ENCODE measurements around the gene STK25. TPM values are rescaled to one million over a fixed set of nuclear protein-coding genes. Genes with fewer than 3 reads are reported as not detected.

STK25 gene
- total RNA-seq, result 10 to 100 TPM; 35.3 to 95.5 TPM

- H3K27ac Mint-ChIP-seq, result peak within 1 kb of the TSS; percentile 67 to 84
- ATAC-seq (peak; percentile 94 to 97), DNase-seq (ENCODE audit: low spot score in 2 of 2) (peak; percentile 92 to 96)
- H3K36me3 Mint-ChIP-seq, result peaks cover 6 to 7% of the 10 kb centered on the region in 2 donors
- no peaks in the 10 kb centered on the region for H3K9me3 Mint-ChIP-seq
These were observed at the start of gene STK25 for GRCh38 chr2:241508240-241509154. Gene STK25 (minus strand): TSS chr2:241508584. CDS start chr2:241508035, 549 bp downstream.

GRCh38 chr2:241556746-241557145 is 48.4 kb upstream of the STK25 start:
- peaks cover 9 to 10% of the 10 kb centered on the region in 2 donors for H3K9me3 Mint-ChIP-seq
- peaks cover 12 to 13% of the 10 kb centered on the region in 2 donors for H3K36me3 Mint-ChIP-seq
- H3K27ac Mint-ChIP-seq, result no peak overlapping the region
- ATAC-seq, result no peak
- DNase-seq (ENCODE audit: low spot score in 2 of 2), result no peak

GRCh38 chr2:241555711-241556110 is 47.3 kb upstream of the STK25 start:
- DNase-seq (ENCODE audit: low spot score in 2 of 2) (no peak), ATAC-seq (no peak)
- peaks cover 12 to 13% of the 10 kb centered on the region in 2 donors for H3K36me3 Mint-ChIP-seq
- H3K27ac Mint-ChIP-seq, result no peak overlapping the region
- H3K9me3 Mint-ChIP-seq, result peaks cover 9 to 10% of the 10 kb centered on the region in 2 donors

DNA sequence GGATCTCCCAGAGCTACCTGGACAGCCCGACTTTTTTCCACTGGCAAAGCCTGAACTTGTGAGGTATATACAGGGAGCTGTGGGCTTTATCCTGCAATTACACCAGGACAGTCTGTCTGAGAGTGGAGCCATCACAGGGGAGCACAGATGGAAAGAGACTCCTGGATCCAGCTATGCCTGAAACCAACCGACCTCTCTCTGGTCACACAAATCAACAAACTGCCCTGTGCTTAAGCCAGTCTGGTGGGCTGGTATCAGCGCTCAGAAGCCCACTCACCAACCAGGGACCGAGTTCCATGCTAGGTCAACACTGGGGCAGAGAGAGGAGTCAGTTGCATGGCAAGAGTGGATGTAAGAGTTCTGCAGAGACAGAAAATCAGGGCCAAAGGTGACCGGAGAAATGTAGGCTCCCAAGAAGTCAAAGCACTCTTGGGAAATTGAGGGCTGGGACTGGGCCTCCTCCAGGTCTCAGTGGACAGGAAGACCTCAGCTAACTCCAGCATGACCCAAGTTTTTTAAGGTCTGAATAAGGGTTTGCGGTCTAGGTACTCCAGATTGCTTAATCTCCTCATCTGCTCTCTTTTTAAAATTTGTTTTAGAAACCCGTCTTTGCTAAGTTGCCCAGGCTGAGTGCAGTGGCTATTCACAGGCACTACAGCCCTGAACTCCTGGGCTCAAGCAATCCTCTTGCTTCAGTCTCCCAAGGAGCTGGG is 46.4 kb upstream of the STK25 start:
- Mint-ChIP-seq H3K27ac (no peak overlapping the region), H3K9me3 (peaks cover 9 to 10% of the 10 kb centered on the region in 2 donors), H3K36me3 (peaks cover 12 to 13% of the 10 kb centered on the region in 2 donors)
- ATAC-seq (no peak), DNase-seq (ENCODE audit: low spot score in 2 of 2) (no peak)

GRCh38 chr2:241553981-241554380 is 45.6 kb upstream of the STK25 start:
- no peak for DNase-seq (ENCODE audit: low spot score in 2 of 2)
- ATAC-seq, result no peak

DNA sequence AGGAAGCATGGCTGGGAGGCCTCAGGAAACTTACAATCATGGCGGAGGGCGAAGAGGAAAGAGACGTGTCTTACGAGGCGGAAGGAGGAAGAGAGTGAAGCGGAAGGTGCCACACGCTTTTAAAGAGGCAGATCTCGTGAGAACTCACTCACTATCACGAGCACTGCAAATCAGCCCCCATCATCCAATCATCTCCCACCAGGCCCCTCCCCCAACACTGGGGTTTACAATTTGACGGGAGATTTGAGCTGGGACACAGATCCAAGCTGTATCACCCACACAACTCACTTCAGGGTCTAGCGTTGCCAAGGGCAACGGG is 45.1 kb upstream of the STK25 start:
- peaks cover 9 to 10% of the 10 kb centered on the region in 2 donors for H3K9me3 Mint-ChIP-seq
- H3K36me3 Mint-ChIP-seq, result peaks cover 12 to 13% of the 10 kb centered on the region in 2 donors
- DNase-seq (ENCODE audit: low spot score in 2 of 2), result no peak
- H3K27ac Mint-ChIP-seq, result no peak overlapping the region
- no peak for ATAC-seq

More at GRCh38 chr2:241553981-241554380, 45.6 kb upstream of the STK25 start:
- Mint-ChIP-seq H3K9me3 (peaks cover 9 to 10% of the 10 kb centered on the region in 2 donors), H3K36me3 (peaks cover 12 to 13% of the 10 kb centered on the region in 2 donors), H3K27ac (no peak overlapping the region)

DNA sequence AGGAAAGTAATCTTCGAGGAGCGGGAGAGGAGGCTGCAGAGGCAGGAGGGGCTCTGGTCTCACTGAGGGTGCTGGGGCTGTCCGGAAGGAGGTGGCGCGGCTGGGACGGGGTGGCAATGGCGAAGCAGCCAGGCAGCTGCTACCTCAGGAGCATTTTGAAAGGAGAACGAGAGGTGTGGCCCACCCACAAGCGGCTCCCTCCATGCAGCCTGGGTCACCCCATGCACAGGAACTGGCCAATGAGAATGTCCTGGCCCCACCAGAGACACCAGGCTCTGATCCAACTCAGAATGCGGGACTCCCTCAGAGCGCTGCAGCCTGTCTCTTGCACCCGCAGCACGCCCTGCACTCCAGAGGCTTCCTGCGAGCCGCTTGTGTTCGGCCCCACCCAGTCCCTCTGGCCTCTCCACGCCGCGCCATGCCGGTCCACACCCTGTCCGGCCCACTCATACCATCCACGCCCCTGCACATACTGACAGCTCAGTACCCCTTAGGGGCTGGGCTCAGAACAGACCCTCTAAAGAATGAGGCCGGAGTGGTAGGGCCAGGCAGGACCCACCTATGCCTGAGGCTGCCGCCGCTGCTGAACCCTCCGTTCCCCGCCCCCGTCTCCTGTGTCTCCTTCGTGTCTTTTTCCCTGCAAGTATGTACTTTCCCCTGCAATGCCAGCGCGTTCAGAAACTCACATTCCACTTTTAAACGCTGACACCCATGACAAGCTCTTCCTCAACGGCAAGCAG is 43.8 kb upstream of the STK25 start:
- Mint-ChIP-seq H3K9me3 (no peaks in the 10 kb centered on the region), H3K36me3 (peaks cover 0 to under 1% of the 10 kb centered on the region in 2 donors), H3K27ac (no peak overlapping the region)
- ATAC-seq, result no peak
- DNase-seq (ENCODE audit: low spot score in 2 of 2), result no peak

DNA sequence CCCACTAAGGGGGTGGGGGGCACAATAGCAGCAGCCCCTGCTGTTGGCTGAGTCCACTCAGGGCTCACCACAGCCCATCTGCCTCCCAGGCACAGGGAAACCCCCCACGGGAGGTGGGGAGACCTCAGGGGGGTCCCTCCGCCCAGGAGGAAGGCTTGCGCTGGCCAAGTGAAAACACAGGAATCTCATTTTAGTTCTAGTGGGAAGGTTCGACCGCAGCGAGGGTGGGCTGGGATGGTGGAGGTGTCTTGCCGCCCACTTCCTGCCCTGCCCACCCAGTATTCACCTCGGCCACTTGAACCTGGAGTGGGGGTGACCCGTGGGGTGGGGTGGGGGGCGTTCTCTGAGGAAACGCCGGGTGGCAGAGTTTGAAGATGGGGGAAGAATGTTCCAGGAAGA is 43.2 kb upstream of the STK25 start:
- ATAC-seq, result no peak
- no peak overlapping the region for H3K27ac Mint-ChIP-seq

DNA sequence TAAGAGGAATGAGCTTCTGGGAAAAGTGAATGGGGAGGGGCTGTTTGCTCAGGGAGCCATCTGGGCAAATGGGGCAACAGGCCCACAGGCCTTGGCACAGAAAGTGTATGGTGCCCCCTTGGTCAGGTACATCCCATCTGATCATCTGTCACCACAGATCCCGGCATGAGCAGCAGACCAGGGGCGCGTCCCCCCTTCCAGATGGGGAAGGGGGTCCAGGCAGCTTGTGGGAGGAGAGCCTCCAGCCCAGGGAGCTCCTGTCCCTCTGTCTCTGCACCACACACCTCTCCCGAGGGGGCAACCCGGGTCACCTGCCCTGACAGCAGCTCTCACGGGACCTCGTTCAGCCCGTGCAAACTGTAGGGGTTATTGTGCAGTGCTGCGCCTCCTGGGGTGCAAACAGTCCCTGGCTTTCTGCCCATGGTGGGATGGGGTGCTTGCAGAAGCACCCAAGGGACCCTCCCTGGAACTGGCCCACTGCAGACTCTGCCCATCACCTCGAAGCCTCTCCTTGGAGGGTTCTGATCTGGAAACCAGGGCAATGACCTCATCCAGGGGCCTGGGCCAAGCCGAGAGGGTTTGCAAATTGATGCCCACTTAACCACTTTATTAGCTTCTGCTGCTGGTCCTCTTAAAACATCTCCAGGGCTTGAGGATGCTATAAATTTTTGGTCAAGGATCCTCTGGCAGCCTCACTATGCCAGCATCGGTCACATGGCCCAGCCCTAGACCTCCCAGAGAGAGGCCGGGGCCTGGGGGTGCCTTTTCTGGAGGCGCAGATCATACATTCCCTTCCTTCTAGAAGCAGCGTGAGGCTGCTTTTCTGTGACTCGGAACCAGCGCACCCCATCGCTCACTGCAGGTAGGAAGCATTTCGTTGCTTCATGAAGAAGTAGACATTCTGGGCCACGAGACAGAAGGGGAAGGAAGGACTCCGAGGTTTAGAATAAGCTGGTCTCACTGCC is 42.5 kb upstream of the STK25 start:
- ATAC-seq (no peak), DNase-seq (ENCODE audit: low spot score in 2 of 2) (no peak)
- Mint-ChIP-seq H3K9me3 (no peaks in the 10 kb centered on the region), H3K27ac (no peak overlapping the region), H3K36me3 (no peaks in the 10 kb centered on the region)

More for the DNA sequence above, 43.2 kb upstream of the STK25 start:
- DNase-seq (ENCODE audit: low spot score in 2 of 2), result no peak
- no peaks in the 10 kb centered on the region for H3K36me3 Mint-ChIP-seq
- no peaks in the 10 kb centered on the region for H3K9me3 Mint-ChIP-seq

- DNase-seq (ENCODE audit: low spot score in 2 of 2) (no peak), ATAC-seq (no peak)
- Mint-ChIP-seq H3K9me3 (no peaks in the 10 kb centered on the region), H3K27ac (no peak overlapping the region), H3K36me3 (no peaks in the 10 kb centered on the region)
These were observed 40.1 kb upstream of the STK25 start for GRCh38 chr2:241548451-241548835.

- ATAC-seq (no peak), DNase-seq (ENCODE audit: low spot score in 2 of 2) (no peak)
- no peaks in the 10 kb centered on the region for H3K36me3 Mint-ChIP-seq
- no peaks in the 10 kb centered on the region for H3K9me3 Mint-ChIP-seq
- no peak overlapping the region for H3K27ac Mint-ChIP-seq
These were observed 39.5 kb upstream of the STK25 start for GRCh38 chr2:241547781-241548450.

GRCh38 chr2:241546771-241547498 is 38.6 kb upstream of the STK25 start:
- Mint-ChIP-seq H3K27ac (no peak overlapping the region), H3K36me3 (no peaks in the 10 kb centered on the region), H3K9me3 (no peaks in the 10 kb centered on the region)
- DNase-seq (ENCODE audit: low spot score in 2 of 2) (no peak), ATAC-seq (no peak)

DNA sequence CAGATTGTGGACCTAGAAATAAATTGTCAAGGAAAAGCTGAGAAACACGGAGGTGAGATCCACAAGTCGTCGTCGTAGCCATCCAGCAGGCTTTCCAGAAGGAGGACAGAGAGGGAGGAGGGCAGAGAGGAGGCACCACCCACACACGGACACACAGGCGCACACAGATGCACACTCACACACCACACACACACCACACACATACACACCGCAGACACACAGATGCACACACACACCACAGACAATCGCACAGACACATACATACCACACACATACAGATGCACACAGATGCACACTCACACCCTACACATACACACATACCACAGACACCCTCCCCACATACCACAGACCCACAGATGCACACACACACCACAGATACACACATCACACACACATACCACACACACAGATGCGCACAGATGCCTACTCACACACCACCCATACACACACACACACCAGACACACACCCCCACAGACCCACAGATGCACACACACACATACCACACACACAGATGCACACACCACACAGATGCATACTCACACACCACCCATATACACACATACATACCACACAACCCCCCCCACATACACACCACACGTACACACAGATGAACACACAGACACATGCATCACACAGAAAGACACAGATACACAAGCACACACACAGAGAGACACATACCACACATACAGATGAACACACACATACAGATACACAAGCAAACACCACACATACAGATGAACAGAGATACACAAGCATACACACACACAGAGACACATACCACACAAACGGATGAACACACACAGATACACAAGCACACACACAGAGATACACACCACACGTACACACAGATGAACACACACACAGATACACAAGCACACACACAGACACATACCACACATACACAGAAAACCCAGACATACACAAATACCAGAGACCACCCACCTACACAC is 37.4 kb upstream of the STK25 start:
- ATAC-seq (no peak), DNase-seq (ENCODE audit: low spot score in 2 of 2) (no peak)
- Mint-ChIP-seq H3K9me3 (no peaks in the 10 kb centered on the region), H3K36me3 (no peaks in the 10 kb centered on the region), H3K27ac (no peak overlapping the region)

DNA sequence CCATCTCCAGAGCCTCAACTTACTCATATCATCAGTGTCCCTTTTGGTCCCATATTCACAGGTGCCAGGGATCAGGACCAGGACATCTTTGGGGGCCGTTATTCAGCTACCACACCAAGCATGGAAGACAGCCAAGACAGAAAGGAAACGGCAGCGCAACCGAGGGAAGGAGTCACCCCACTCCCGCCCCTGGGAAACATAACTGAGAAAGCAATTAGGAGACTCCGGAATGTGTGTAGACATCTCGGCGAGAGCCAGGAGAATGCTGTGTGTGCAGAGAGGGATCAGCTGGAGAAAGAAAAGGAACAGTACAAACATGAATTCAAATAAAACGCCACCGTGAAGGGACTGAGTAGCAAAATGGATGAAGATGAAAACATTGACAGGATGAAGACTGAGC is 36.7 kb upstream of the STK25 start:
- ATAC-seq, result no peak
- H3K27ac Mint-ChIP-seq, result no peak overlapping the region

More for the DNA sequence above, 36.7 kb upstream of the STK25 start:
- H3K36me3 Mint-ChIP-seq, result no peaks in the 10 kb centered on the region
- DNase-seq (ENCODE audit: low spot score in 2 of 2), result no peak
- no peaks in the 10 kb centered on the region for H3K9me3 Mint-ChIP-seq

Data from activated naive CD4-positive, alpha-beta T cell treated with anti-CD3 and anti-CD28 coated beads, Interleukin-2, amount 50 U/mL, for 72 hours (primary cell).